Stimulated activated CD4-positive, alpha-beta T cell treated with anti-CD3 and anti-CD28 coated beads, TNF-alpha, amount 100 ng/mL, for 48 hours (primary cell): ENCODE measurements around the gene TTC28.
"Not testable (repeated sequence)": the region's sequence is repeated elsewhere in the genome, so short reads cannot be mapped to it uniquely, and the experiment has no call there.

Experiments
- DNase-seq, 3 donors: peaks; one replicate each; pipeline ENCODE4 v3.0.0-alpha.2; 2020; ENCODE audit warnings: low read depth in 3 of 3

The TTC28 gene

DNA sequence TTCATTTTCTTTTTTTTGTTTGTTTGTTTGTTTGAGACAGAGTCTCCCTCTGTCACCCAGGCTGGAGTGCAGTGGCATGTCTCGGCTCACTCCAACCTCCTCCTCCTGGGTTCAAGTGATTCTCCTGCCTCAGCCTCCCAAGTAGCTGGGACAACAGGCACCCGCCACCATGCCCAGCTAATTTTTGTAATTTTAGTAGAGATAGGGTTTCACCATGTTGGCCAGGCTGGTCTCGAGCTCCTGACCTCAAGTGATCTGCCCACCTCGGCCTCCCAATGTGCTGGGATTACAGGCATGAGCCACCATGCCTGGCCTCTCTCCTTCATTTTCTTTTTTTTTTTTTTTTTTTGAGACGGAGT is 118.9 kb downstream of the TTC28 start:
- DNase-seq = not testable (repeated sequence)

DNA sequence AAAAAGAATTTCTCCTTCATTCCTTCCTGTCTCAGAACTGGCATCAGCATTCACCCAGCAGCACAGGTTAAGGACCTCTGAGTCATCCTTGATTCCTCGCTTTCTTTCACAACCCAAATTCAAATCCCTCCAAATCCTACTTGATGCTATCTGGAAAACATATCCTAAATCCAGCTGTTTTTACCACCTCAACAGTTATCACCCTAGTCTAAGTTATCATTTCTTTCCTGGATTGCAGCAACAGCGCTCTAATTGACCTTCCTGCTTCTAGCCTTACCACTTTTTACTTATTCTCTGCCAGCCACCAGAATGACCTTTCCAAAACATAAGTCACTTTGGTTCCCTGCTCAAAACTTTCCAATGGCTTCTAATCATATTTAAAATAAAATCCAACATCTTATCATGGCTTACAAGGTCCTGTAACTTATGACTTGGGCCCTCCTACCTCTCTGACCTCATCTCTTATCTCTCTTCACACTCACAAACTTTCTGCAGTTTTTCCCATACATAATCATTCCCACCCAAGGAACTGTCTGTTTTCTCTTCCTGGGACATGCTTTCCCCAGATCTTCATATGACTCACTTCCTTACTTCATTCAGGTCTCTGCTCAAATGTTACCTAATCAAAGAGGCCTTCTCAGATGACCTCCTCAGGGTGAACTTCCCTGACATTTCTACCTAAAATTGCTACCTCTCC is 119.4 kb downstream of the TTC28 start:
- no peak for DNase-seq

DNA sequence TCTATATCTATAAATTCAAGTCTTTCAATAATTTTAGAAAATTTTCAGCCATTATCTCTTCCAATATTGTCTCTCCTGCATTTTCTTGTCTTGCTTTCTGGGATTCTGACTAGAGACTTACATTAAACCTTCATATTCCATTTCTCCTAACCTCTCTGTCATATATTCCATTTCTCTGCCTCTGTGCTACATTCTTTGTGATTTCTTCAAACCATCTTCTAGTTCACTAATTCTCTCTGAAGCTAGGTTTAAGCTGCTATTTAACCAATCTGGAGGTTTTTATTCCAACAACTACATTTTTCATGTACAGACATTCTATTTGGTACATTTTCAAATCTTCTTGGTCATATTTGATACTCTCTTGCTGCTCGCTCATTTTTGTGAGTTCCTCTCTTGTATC is 122.5 kb downstream of the TTC28 start:
- DNase-seq = no peak

- DNase-seq = not testable (repeated sequence)
Measured at GRCh38 chr22:28553108-28553866, 126.4 kb downstream of the TTC28 start.

DNA sequence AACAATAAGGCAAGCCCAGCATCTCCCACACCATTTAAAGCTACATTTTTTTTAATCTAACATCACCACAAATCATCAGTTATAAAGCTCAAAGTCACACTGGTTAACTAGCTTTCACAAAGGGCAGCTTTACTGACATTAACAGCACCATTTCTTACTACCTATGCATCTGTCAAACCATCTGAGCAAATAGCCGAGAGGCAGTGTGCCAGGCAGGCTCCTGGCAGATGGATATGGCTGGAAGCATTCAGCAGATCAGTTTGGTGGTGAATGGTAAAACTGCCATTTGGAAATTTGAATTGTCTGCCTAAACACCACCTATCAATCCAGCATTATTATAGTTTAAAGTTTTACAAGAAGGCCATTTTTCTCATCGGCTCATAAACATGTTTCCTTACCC is 131.2 kb downstream of the TTC28 start:
- no peak for DNase-seq

DNA sequence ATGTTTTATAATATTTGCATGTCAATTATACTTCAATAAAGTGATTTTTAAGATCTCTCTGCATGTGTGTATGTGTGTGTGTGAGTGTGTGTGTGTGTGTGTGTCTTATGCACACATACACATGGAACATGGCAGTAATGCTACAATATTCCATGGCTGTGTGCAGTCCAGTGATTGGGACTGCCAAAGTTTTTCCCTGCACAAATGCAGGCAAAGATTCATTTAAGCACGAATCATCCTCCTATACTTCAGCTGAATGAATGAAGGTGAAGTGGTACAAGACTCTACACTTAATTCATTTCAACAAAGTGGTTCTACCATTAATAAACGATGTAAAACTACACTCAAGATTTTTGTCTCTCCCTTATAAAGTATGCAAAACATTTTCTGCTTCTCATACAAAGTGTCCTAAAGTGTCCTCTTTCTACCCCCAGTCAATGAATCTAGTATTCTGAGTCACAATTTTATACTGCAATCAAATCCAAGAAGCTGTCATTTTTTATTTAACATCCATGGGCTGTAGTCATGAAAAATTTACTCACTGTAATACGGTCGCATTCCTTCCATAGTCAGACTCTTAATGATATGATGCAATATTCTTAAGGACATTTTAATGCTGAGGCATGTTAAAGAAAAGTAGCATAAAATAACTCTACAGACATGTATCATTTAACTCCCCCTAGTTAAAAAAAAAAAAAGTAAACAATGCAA is 132.4 kb downstream of the TTC28 start:
- DNase-seq = no peak

DNA sequence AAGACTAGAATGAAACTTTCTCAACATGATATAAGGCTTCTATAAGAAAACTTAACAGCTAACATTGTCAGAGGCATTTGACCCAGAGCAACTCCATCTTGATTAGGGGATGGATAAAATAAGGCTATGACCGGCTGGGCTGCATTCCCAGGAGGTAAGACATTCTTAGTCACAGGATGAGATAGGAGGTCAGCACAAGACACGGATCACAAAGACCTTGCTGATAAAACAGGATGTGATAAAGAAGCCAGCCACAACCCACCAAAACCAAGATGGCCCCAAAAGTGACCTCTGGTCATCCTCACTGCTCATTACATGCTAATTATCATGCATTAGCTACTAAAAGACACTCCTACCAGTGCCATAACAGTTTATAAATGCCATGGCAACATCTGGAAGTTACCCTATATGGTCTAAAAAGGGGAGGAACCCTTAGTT is 135.2 kb downstream of the TTC28 start:
- no peak for DNase-seq

DNA sequence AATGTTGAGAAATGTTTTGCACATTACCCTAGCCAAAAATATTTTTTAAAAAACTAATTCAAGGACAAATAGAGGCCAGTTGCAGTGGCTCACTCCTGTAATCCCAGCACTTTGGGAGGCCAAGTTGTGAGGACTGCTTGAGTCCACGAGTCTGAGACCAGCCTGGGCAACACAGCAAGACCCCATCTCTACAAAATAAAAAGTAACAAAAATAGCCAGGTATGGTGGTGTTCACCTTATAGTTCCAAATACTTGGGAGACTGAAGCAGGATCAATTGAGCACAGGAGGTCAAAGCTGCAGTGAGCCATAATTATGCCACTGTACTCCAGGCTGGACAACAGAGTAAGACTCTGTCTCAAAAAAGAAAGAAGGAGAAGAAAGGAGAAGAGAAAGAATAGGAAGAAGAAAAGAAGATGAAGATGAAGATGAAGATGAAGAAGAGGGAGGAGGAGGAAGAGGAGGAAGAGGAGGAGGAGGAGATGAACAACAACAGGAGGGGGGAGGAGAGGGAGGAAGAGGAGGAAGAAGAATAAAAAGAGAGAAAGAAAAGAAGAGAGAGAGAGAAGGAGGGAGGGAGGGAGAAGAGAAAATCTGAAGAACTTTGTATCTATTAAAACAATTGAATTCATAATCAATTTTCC is 136.5 kb downstream of the TTC28 start:
- no peak for DNase-seq

DNA sequence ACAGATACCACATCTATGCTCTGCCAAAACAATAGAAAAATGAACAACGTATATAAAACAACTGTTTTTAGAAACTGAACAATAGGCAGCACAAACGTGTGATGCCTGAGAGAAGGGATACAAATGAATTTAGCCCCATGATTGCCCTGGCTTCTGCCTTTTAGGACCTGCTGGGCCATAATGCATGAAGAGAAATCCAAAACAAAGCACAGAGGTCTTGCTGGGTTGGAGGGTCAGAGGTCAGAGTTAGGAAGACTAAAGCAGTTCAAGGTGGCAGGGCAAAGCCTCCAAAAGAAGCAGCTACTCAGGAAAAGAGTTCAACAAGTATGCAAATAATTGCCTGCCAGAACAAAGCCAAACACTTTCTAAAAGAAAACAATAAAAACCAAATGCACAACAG is 138.5 kb downstream of the TTC28 start:
- DNase-seq = no peak

- DNase-seq = no peak
Measured at GRCh38 chr22:28538922-28539321, 140.7 kb downstream of the TTC28 start.

DNA sequence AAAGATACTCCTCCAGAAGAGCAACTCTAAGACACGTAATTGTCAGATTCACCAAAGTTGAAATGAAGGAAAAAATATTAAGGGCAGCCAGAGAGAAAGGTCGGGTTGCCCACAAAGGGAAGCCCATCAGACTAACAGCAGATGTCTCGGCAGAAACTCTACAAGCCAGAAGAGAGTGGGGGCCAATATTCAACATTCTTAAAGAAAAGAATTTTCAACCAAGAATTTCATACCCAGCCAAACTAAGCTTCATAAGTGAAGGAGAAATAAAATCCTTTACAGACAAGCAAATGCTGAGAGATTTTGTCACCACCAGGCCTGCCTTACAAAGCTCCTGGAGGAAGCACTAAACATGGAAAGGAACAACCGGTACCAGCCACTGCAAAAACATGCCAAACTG is 149.1 kb downstream of the TTC28 start:
- DNase-seq = not testable (repeated sequence)

DNA sequence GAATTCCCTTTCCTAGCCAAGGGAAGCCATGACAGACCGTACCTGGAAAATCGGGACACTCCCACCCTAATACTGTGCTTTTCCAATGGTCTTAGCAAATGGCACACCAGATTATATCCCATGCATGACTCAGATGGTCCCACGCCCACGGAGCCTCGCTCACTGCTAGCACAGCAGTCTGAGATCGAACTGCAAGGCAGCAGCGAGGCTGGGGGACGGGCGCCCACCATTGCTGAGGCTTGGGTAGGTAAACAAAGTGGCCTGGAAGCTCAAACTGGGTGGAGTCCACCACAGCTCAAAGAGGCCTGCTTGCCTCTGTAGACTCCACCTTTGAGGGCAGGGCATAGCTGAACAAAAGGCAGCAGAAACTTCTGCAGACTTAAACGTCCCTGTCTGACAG is 150.5 kb downstream of the TTC28 start:
- DNase-seq = not testable (repeated sequence)

DNA sequence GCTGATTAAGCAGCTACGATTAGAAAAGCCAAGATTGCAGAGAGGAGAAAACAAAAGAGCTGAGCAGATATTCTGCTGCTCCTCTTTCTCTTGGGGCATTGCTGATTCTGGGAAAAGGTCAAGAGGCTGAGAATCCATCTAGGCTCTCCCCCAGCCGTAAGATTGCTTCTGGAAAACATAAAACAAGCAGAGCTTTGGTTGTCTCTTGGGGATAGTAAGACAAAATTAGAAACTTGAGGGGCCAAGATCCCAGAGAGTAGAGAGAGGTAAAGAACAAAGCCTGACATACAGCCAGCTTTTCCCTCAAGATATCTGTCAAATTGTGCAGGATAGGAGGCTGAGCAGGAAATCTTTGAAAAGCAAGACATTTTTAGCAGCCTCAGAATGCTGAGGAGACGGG is 158.2 kb downstream of the TTC28 start:
- no peak for DNase-seq

DNA sequence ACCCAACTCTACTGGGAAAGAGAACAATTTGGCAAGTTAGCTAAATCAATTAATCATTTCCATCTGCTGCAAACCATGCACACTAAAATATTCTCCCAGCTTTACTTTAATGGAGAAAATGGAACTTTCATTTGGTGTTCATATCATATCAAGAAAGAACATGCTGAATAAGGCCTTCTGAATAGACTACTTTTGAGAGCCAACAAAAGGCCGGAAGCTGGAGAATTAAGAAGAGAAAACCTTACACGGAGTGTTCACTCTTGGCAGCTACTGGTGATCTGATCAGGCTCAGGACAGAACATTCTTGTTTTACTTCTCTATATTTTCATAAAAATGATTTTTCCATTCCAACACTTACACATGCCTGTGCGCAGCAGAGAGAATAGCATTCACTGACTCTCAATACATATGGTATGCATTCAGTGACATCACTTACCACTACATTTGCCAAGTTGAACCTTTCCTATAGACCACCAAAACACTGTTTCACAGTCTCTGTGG is 165.3 kb downstream of the TTC28 start:
- DNase-seq = no peak

DNA sequence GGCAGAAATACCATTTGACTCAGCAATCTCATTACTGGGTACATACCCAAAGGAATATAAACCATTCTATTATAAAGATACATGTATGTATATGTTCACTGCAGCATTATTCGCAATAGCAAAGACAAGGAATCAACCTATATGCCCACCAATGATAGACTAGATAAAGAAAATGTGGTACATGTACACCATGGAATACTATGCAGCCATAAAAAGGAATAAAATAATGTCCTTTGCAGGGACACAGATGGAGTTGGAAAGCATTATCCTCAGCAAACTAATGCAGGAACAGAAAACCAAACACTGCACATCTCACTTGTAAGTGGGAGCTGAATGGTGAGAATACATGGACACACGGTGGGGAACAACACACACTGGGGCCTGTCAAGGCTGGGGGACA is 167.3 kb downstream of the TTC28 start:
- DNase-seq = not testable (repeated sequence)

DNA sequence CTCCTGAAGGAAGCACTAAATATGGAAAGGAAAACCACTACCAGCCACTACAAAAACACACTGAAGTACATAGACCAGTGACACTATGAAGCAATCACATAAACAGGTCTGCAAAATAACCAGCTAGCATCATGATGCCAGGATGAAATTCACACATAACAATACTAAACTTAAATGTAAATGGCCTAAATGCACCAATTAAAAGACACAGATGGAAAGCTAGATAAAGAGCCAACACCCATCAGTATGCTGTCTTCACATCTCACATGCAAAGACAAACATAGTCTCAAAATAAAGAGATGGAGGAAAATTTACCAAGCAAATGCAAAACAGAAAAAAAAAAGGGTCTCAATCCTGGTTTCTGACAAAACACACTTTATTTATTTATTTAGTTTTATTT is 171.7 kb downstream of the TTC28 start:
- no peak for DNase-seq

- DNase-seq = no peak
Measured at GRCh38 chr22:28506150-28506535, 173.5 kb downstream of the TTC28 start.

DNA sequence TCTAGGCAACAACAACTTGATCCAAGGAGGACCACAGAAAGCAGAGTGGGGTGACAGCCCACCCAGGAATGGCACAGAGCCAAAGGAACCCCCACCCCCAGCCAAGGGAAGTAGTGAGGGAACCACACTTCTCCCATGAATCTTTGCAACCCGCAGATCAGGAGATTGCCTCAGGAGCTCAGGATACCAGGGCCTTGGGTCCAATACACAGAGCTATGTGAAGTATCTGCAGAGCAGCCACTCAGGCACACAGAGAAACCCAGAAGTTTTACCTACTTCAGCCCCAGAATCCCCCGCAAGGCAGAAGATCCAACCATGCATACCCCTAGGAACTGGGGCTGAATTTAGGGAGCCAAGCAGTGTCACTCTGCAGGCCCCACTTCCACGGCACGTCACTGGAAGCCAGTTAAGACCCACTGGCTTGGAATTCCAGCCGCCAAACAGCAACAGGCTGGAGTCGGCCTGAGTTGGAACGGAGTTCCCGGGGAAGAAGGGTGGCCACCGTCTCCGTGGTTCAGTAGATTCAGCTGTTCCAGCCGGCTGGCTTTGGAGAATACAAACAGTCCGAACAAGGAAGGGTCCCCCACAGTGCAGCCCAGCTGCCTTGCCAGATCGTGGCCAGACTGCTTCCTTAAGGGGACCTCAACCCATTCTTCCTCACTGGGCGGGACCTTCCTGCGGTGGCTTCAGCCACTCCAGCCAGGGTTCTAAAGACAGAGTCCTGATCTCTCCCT is 174.1 kb downstream of the TTC28 start:
- no peak for DNase-seq

- no peak for DNase-seq
Measured at GRCh38 chr22:28500006-28500405, 179.6 kb downstream of the TTC28 start.

DNA sequence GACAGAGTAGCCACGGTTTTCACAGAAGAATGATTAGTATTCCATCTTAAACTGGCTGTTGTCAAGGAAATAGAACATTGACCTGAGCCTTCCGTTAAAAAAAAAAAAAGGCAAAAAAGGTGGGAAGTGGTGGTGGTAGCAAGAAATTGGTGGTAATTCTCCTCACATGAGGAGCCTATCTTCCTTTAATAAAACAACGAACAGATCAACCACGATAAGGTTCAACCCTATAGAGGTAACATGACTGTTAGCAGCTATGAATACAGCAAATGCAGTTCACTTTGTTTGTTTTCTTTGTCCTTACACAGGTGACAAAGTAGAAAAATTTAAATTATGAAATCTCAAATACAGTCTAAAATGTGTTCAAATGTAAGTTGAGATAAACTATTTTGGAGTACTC is 181.6 kb downstream of the TTC28 start:
- DNase-seq = no peak

DNA sequence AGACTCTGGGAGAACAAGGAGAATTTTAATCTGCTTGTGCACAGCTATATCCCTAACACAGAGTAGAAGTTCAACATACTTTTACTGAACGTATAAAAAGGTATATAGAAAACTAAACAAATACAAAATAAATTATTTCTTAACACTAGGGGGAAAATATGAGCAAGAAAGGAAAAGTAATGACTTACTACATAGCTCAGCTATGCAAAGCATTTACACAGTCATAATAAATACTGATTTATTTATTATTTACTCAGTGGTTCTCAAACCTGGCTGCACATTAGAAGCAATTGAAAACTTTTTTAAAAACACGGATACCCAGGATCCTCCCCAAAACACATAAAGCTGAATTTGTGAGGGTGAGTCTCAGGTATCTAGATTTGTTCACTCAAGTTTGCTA is 182.5 kb downstream of the TTC28 start:
- DNase-seq = no peak
